HG03460 (cell line): Measurements from ENCODE around the gene MAD1L1.
A peak's percentile ranks its signal among the peaks of the same experiment; 100 is the strongest.
"Not testable (repeated sequence)": the region's sequence is repeated elsewhere in the genome, so short reads cannot be mapped to it uniquely, and the experiment has no call there.

Experiments
- ATAC-seq: cut with Tn5 transposase; IDR thresholded peaks from one replicate; pipeline ENCODE4 v1.9.1; 2021; ENCODE audit not compliant: unreplicated experiment

Gene MAD1L1

DNA sequence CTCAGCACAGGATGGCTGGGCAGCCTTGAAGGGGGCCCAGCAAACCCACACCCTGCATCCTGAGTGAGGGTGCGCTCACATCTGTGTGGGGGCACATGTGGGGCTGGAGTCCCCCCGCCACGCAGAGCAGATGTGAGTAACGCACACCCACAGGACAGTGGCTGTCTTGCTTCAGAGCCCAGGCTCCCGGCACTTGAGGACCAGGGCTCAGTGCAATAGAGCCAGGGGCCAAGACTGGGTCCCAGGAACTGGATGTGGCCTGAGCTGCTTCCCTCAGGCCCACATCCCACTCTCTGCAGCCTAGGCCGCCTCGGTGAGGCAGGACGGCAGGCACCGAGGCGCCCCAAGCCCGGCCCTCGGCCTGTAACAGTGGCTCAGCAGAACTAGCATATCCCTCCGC lies 159.9 kb downstream of the MAD1L1 start:
- no peak for ATAC-seq

DNA sequence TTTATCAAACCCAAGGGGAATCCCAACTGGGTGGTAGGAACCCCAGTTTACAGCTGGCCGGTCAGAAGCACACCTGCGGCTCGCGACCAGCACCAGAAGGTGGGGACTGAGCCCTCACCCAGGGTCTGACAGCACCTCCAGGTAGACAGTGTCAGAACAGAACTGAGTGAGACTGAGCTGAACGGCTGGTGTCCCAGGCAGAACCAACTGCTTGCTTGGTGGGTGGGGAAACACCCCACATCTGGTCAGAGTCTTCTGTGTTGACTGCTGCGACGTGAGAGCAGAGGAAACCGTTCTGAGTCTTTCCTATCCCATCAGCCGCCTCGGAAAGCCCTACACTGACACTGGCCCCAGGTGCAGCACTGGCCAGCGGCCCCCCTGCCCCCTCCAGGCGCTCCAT lies 160.7 kb downstream of the MAD1L1 start:
- peak; percentile 92 for ATAC-seq

DNA sequence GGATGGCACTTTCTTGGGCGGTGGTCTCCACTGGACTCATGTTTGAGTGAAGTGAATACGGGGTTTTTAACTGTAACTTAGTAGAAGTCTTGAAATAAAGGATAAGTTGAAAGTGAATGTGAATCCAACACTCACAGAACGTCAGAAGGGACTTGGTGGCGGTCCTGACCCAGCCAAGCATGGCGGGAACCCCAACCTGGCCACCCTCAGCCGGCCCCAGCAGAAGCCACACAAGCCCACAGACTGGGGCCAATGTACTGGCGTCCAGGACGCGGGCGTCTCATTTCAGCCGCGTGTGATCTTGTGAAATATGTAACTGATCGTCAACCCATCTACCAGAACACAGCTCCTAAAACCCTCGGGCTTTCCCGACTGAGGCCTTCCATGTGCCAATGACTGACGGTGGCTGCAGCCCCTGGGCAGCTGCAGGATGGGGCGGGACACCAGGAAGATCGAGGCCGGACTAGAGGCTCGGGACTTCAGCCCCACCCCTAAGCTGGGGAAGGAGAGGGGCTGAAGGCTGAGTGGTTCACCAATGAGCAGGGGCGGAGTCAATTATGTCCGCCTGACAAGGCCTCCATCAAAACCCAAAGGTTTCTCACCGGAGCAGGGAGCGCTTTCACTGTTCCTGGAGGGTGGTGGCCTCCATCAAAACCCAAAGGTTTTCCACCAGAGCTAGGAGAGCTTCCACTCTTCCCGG lies 161.5 kb downstream of the MAD1L1 start:
- no peak for ATAC-seq

DNA sequence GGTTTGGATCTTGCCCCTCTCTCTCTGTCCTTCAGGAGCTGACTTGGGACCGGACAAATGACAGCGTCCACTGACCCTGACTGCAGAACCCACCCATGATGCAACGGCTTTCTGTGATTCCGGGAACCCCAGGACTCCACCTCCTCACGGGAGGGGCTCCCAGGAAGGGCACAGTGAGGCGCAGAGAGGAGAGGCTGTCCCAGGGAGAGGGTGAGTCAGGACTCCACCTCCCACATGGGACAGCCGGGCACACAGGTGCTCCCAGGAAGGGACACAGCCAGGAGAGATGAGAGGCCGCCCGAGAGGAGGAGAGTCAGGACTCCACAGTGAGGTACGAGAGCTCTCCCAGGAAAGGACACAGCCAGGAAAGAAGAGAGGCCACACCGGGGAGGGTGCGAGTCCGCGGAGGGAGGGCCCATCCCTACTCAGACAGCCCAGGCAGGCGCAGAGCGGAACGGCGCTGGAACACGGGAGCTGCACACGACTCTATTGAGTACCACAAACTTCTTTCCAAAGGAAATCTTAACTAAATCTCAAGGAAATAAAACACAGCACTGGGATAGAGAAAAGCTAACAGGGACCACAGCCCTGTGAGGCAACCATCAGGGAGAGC lies 162.5 kb downstream of the MAD1L1 start:
- no peak for ATAC-seq

DNA sequence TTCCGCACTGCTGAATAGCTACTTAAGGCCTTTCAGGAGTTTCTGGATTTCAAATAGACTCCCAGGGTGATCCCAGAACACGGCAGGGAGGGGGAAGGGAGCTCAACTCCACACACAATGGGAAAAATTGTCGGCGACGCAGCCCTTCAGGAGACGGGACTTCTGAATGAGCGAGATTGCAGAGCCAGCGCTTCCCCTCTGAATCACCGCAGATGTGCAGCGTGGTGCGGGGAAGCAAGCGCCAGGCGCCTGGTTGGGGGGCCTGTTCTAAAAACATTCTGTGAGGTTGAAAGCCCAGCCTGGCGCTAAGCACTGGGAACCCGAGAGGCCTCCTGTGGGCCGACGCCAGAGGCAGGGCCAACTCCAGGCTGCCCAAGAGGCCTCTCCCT lies 163.3 kb downstream of the MAD1L1 start:
- no peak for ATAC-seq

DNA sequence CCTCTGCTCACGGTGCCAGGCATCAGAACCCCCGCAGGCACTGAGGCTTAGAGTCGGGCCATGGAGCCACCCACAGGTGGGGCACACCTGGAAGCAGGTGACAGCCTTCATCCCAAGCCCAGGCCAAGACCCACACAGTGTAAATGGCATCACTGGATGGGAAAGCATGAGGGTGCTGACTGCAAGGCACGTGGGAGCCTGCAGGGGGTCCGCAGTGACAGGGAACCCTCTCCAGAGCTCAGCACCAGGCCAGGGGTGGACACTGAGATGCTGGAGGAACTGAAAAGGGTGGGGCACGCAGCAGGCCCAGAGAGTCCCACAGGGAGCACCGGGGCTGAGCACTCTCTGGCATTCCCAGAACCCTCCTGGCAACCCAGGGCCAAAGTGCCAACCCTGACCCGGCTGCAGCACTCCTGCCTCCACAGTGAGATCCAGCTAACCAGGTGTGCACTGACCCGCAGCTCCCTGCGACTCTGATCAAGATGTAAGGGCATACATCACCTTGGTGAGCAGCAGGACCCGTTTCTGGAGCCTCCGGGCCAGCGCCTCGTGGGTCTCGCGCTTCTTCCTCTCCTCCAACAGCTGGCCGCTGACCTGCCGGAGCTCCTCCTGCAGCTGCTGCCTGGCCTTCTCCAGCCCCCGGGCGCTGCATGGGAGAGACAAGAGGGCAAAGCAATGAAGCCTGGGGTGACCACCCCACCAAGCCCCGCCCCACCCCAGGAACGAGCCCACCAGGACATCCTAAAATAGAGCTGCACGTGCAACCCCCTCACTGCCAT lies 163.9 kb downstream of the MAD1L1 start:
- ATAC-seq, result no peak

DNA sequence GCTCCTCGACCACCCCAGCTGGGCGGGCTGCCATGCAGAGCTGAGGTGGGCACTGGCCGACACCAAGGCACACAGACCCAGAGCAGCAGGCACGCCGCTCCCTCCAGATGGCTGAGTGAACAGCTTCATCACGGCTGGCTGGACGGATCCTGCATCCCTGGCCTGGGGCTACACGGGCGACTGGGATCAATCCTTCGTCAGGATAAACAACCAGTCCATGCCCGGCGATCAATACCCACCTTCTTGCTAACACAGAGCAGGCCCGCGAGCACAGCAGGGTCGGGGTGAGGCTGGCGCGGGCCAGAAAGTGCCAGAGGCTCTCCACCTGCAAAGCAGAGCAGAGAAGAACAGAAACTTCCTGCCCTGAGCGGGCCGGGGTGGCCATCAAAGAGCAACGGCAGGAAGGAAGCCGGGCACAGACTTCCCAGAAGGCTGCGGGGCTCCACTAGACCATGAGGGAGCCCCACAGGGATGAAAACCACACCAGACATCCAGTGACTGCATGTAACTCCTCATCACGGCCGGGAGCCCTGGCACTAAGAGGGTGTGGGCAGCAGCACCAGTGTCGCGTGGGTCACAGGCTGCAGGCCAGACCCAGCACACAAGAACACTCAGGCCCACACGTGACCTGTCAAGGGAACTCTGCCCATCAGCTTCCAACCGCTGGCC lies 166.4 kb downstream of the MAD1L1 start:
- no peak for ATAC-seq

DNA sequence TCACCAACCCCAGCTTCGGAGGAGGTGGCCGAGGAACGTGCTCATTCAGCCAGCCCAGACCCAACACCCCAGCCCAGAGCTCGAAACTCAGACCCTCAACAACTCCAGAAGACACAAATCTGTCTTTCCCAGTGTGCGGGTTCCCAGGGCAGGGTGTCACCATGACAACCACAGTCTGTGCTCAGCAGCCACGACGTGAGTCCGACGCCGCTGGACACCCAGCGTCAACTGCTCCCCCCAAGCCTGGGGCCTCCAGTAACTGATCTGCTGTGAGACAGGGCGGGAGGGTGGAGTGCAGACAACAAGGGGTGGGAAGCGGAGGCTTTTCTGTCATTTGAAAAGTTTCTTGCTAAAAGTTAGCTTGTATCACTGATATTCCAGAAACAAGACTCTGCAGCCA lies 167.2 kb downstream of the MAD1L1 start:
- no peak for ATAC-seq

DNA sequence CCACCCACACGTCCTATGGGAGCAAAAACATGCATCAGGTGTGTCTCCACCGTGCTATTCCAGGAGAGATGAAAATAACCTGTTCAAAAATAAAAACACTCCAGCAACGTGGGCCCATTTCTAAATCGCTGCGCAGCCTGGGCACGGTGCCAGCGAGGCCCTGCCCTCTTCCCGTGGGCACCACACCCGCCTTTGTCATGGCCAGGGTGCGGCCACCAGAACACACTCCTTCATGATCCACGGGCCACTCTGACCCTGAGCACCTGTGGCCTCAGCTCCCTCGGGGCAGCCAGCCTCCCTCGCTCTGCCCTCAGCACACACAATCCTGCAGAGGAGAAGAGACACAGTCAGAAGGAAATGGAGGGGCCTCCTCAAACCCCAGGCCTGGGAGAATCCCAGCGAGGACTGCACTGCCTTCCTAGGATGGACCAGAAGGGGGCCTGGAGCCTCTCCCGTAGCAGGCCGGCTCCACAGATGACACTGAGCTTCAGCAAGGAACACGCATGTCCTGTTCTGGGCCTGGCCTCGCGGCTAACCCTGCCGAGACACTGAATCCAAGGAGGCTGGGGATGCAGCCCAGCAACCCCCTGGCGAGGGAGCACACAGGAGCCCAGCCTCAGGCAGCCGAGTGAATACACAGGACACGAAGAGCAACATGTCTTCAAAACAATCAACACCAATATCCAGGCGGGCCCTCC lies 169.0 kb downstream of the MAD1L1 start:
- ATAC-seq, result no peak

DNA sequence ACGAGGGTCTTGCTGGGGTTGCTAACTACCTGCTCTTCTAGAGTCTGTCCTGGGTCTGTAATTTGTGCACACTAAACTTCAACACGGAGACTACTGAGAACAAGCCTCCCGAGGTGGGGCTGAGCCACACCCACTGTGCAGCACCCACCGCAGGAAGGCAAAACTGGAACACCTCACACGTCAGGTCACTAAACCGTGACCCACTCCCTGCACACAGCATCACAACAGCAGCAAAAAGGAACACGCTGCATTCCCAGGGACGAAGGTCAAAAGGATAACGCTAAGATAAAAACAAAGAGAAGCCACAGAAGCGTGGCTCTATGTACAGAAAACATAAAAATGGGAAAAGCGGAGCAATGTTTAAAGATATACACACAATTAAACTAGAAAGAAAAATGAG lies 170.1 kb downstream of the MAD1L1 start:
- no peak for ATAC-seq

DNA sequence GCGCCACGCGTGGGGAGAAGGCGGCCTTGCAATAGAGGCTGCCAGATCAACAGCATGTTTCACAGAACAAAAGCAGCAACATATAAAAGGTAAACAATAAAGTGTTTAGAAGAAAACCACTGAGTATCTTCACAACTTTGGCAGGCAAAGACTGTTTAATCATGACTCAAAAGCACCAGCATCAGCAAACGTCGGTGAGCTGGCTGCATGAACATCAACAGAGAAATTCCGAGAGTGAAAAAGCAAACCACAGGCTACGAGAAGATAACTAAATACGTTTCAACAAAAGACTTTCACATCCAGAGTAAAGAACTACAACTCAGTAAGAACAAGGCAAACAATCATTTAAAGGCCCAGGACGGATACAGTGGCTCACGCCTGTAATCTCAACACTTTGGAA lies 172.0 kb downstream of the MAD1L1 start:
- no peak for ATAC-seq

DNA sequence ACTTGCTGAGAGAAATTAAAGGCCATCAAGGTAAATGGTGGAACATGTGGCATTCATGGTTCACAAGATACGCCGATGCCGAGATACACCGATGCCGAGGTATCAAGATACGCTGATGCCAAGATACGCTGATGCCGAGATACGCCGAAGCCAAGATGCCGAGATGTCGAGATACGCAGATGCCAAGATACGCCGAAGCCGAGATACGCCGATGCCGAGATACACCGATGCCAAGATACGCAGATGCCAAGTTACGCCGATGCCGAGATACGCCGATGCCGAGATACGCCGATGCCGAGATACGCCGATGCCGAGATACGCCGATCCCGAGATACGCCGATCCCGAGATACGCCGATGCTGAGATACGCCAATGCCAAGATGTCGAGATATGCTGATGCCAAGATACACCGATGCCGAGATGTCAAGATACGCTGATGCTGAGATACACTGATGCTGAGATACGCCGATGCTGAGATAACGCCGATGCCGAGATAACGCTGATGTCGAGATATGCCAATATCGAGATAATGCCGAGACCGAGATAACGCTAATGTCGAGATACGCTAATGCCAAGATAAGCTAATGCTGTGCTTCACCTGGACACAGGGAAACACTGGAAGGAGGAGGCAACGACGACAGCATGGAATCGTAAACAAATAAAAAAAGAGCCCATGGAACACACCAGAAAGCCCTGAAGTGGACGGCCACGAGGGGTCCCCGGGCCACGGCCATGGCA lies 172.6 kb downstream of the MAD1L1 start:
- no peak for ATAC-seq

DNA sequence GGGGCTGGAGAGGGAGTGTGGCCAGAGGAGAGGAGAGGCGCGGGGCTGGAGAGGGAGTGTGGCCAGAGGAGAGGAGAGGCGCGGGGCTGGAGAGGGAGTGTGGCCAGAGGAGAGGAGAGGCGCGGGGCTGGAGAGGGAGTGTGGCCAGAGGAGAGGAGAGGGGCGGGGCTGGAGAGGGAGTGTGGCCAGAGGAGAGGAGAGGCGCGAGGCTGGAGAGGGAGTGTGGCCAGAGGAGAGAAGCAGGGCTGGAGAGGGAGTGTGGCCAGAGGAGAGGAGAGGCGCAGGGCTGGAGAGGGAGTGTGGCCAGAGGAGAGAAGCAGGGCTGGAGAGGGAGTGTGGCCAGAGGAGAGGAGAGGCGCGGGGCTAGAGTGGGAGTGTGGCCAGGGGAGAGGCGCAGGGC lies 174.5 kb downstream of the MAD1L1 start:
- ATAC-seq, result not testable (repeated sequence)

DNA sequence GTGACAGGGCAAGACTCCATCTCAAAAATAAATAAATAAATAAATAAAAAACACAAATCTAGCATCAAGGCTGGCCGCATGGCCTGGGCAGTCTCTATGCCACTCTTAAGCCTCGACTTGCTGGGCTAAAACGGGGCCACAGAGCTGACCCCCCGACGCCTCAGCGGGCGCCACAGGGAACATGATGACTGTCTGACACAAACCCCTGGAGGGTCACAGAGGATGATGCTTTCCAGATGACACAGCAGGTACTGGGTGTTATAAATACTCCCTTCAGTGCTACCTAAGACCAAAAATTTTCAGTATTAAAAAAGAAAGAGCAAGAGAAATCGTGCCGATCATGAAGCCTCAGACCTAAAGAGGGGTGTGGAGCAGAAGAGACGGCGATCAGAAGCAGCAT lies 176.8 kb downstream of the MAD1L1 start:
- ATAC-seq, result no peak

DNA sequence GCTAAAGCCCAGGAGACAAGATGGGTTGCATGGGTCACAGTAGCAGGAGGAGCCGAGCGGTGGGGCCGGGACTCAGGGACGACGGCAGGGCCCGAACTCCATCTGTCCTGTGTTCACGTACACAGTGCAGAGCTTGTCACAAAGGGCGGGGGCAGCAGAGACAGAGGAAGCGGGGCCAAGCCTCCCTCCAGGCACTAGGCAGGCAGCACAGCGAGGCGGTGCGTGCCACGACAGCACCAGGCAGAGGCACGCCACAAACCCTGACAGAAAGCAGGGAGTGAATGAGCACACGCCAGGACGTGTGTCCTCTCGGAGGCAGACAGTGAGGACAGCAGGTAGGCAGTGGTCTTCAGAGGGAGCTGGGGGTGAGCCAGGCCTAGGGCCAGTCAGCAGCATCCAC lies 177.8 kb downstream of the MAD1L1 start:
- no peak for ATAC-seq

DNA sequence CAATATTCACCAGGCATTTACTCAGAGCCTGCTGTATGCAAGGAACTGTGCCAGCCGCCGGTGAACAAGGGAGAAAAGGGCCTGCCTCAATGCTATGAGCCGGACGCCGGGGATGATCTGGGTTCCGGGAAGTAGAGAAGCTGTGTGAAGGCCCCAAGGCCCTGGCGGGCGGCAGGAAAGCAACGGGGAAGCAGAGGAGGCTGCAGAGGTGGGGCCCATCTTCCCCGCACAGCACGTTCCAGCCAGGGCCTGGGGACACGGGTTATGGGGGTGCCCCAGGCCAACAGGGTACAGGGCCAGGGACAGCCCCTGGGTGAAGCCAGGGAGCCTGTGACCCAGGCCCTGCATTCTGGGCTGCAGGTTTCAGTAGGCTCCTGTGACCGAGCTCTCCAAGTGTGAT lies 179.3 kb downstream of the MAD1L1 start:
- ATAC-seq, result no peak

DNA sequence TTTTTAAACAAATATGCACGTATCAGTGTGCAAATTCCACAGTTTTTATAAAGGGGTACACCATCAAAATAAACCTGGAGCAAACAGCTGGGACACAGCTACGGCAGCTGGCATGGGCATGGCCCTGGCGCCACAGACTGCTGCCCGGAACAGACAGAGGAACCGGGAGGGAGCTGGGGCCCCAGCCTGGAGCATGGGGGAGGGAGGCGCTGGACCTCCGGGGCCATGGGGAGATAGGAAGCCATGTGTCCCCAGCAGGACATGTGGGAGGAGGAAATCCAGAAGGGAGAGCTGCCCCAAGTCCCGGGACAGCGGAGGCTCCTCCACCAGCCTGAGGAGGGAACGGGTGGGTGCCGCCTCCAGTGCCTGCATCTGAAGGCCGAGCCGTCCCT lies 180.1 kb downstream of the MAD1L1 start:
- no peak for ATAC-seq

DNA sequence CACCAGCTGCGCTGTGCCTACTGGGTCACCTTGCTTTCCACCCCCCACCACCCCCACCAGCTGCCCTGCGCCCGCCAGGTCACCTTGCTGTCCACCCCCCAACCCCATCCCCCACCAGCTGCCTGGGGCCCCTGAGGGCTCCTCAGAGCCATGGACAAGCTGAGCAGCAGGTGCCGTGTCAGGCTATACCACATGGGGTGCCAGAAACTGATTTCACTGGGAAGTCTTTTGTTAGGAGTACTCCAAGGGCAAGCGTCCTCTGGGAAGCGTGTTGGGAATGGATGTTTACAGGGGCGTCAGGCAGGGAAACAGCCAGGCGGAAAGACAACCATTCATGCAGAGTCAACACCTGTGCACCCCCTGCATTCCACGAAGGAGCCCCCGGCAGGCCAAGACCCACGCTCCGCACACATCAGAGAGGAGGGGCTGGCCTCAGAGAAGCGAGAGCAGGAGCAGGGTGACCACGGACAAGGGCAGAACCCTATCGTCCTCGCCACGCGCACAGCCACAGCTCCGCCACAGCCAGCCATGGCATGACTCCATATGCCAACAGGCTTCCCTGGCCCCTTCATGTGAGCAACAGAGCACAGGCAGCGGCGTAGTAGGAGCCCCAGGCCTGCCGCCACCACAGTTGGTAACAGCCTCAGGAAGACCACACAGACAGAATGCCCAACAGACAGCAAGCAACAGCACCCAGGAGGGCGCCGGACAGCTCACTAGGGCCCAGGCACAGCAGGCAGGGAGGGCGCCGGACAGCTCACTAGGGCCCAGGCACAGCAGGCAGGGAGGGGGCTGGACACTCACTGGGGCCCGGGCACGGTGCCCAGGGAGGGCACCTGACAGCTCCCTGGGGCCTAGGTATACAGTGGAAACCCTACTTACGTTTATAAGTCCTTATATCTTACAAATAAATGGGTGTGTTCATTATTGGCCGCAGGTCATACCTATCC lies 180.8 kb downstream of the MAD1L1 start:
- no peak for ATAC-seq

DNA sequence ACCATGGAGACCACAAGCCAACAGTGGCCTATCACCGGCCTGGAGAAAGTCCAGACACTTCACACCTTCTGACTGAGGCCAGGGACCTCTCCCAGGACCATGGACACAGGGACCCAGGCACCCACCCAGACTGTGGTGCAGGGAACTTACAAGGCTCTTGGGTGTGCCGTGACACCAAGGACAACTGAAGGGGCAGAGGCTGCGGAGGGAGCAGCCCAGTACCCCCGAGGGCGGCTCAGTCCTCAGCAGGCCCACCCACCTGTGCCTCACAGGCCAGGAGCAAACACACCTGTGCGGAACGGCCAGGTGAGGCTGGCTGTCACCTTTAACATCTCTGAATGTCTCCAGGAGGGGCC lies 182.3 kb downstream of the MAD1L1 start:
- ATAC-seq, result no peak
